ENCODE measurements around the gene MYL7. TPM values are rescaled to one million over a fixed set of nuclear protein-coding genes. Genes with fewer than 3 reads are reported as not detected.

The MYL7 gene
- total RNA-seq, 1 experiment from 2014 or later: 5.7 TPM

GRCh38 chr7:44101966-44102845 lies 38.9 kb downstream of the MYL7 start:
- H3K36me3 Mint-ChIP-seq (ENCODE audit: insufficient read depth in 1 of 3, low read depth in 3 of 3): peaks cover 0 to 2% (median 2%) of the 10 kb centered on the region in 3 experiments; a peak in 4 of 7 replicates
- peak overlapping the region in 1 of 2 experiments; percentile 25; a peak in 2 of 5 replicates for H3K4me3 Mint-ChIP-seq
- no peaks in the 10 kb centered on the region; a peak in 1 of 5 replicates for H3K9me3 Mint-ChIP-seq
- no CpG with 5 or more reads among the region's 14 CpGs for WGBS (ENCODE audit: extremely low coverage, insufficient read length, low lambda C conversion rate)
- Histone ChIP-seq H3K79me1 (ENCODE audit: insufficient read depth, low read depth, low read length, poor library complexity, severe bottlenecking) (no peaks in the 10 kb centered on the region), H4K20me1 (ENCODE audit: control insufficient read depth, insufficient read depth, insufficient read length) (no peaks in the 10 kb centered on the region), H3K14ac (ENCODE audit: insufficient read depth, low read length) (no peak overlapping the region), H3K18ac (ENCODE audit: insufficient read length, low read depth, low read length) (no peak overlapping the region), H4K8ac (replicated peaks; ENCODE audit: insufficient read length, low read depth, low read length) (no peak overlapping the region), H2BK20ac (ENCODE audit: low read depth, low read length, poor library complexity, severe bottlenecking) (no peak overlapping the region), H3K27ac (ENCODE audit: insufficient read length, low read depth, low read length) (no peak overlapping the region), H3K23me2 (ENCODE audit: insufficient read length, low read depth, low read length, poor library complexity, severe bottlenecking) (peaks cover 10% of the 10 kb centered on the region), H3K9me3 (ENCODE audit: control insufficient read depth, low read depth, low read length) (no peaks in the 10 kb centered on the region), H2AK5ac (ENCODE audit: insufficient read length, low read length) (no peak overlapping the region), H3K4me1 (ENCODE audit: insufficient read depth, low read length) (no peaks in the 10 kb centered on the region; the same call in 1 of the 2 replicates), H3K4ac (ENCODE audit: low read depth, low read length) (no peak overlapping the region), H3K9ac (ENCODE audit: extremely low read depth, insufficient read length, low read length) (no peak overlapping the region), H4K91ac (ENCODE audit: insufficient read length, low read depth, low read length) (no peak overlapping the region), H2BK120ac (ENCODE audit: low read depth, low read length, poor library complexity, severe bottlenecking) (no peak overlapping the region), H2BK12ac (ENCODE audit: insufficient read length, low read depth, low read length) (no peak overlapping the region), H3T11ph (ENCODE audit: low read length) (no peak overlapping the region), H3K23ac (ENCODE audit: insufficient read length, low read depth, low read length) (no peak overlapping the region), H4K5ac (ENCODE audit: insufficient read length, low read depth, low read length) (no peak overlapping the region), H2BK5ac (ENCODE audit: insufficient read length, low read length) (no peak overlapping the region), H3K79me2 (ENCODE audit: insufficient read depth, low read length) (no peaks in the 10 kb centered on the region), H3K27me3 (ENCODE audit: insufficient read depth, low read length) (no peaks in the 10 kb centered on the region; the same call in 1 of the 2 replicates), H3K56ac (ENCODE audit: insufficient read length, low read depth, low read length) (no peak overlapping the region), H2AFZ (ENCODE audit: low read length) (no peak overlapping the region), H2BK15ac (ENCODE audit: low read depth, low read length) (no peak overlapping the region), H3K4me2 (ENCODE audit: insufficient read depth, insufficient read length, low read length) (no peak overlapping the region)
- DNase-seq: no peak
- H3K27ac Mint-ChIP-seq: no peak overlapping the region
- peaks cover 34% of the 10 kb centered on the region for H3K27me3 Mint-ChIP-seq (ENCODE audit: low read depth)
- TF ChIP-seq, protein P1, sequence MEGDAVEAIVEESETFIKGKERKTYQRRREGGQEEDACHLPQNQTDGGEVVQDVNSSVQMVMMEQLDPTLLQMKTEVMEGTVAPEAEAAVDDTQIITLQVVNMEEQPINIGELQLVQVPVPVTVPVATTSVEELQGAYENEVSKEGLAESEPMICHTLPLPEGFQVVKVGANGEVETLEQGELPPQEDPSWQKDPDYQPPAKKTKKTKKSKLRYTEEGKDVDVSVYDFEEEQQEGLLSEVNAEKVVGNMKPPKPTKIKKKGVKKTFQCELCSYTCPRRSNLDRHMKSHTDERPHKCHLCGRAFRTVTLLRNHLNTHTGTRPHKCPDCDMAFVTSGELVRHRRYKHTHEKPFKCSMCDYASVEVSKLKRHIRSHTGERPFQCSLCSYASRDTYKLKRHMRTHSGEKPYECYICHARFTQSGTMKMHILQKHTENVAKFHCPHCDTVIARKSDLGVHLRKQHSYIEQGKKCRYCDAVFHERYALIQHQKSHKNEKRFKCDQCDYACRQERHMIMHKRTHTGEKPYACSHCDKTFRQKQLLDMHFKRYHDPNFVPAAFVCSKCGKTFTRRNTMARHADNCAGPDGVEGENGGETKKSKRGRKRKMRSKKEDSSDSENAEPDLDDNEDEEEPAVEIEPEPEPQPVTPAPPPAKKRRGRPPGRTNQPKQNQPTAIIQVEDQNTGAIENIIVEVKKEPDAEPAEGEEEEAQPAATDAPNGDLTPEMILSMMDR (conservative IDR thresholded peaks at IDR 0.05): no peak
- peaks cover 11 to 21% of the 10 kb centered on the region in 2 experiments for H3K4me1 Mint-ChIP-seq

All from H9 (cell line).